GM19239 (cell line): ENCODE data around the gene PPP1R3C.

Experiments used
- DNase-seq: peaks from one replicate; pipeline ENCODE4 v3.0.0; 2011; ENCODE audit warnings: low spot score; ENCODE audit not compliant: insufficient read length
- FAIRE-seq: peaks from 2 replicates; lab custom pipeline; 2011; peaks lifted over from hg19 to GRCh38; lab: Jason Lieb, UNC

The PPP1R3C gene

GRCh38 chr10:91602868-91603568, 29.9 kb downstream of the PPP1R3C start:
- no peak for FAIRE-seq
- no peak for DNase-seq

- DNase-seq: no peak
- FAIRE-seq: no peak
Observed at GRCh38 chr10:91602449-91602848, 30.4 kb downstream of the PPP1R3C start.

- FAIRE-seq (no peak), DNase-seq (no peak)
Observed at GRCh38 chr10:91601212-91601611, 31.7 kb downstream of the PPP1R3C start.

- FAIRE-seq (no peak), DNase-seq (no peak)
Observed at GRCh38 chr10:91598211-91598977, 34.5 kb downstream of the PPP1R3C start.

- no peak for FAIRE-seq
- no peak for DNase-seq
Observed at GRCh38 chr10:91597197-91597881, 35.5 kb downstream of the PPP1R3C start.

GRCh38 chr10:91596825-91597196, 36.1 kb downstream of the PPP1R3C start:
- FAIRE-seq (no peak), DNase-seq (no peak)

GRCh38 chr10:91593834-91594233, 39.0 kb downstream of the PPP1R3C start:
- no peak for FAIRE-seq

GRCh38 chr10:91593366-91593765, 39.5 kb downstream of the PPP1R3C start:
- FAIRE-seq (no peak), DNase-seq (no peak)

More at GRCh38 chr10:91593834-91594233, 39.0 kb downstream of the PPP1R3C start:
- DNase-seq: no peak

- DNase-seq (no peak), FAIRE-seq (no peak)
Observed at GRCh38 chr10:91592266-91592975, 40.5 kb downstream of the PPP1R3C start.

- FAIRE-seq (no peak), DNase-seq (no peak)
Observed at GRCh38 chr10:91591797-91592174, 41.1 kb downstream of the PPP1R3C start.

- DNase-seq (no peak), FAIRE-seq (no peak)
Observed at GRCh38 chr10:91590904-91591796, 41.7 kb downstream of the PPP1R3C start.

- FAIRE-seq (no peak), DNase-seq (no peak)
Observed at GRCh38 chr10:91590142-91590903, 42.5 kb downstream of the PPP1R3C start.

- DNase-seq: no peak
- no peak for FAIRE-seq
Observed at GRCh38 chr10:91589658-91590035, 43.2 kb downstream of the PPP1R3C start.

- FAIRE-seq (no peak), DNase-seq (no peak)
Observed at GRCh38 chr10:91589015-91589657, 43.7 kb downstream of the PPP1R3C start.

GRCh38 chr10:91587710-91588638, 44.9 kb downstream of the PPP1R3C start:
- DNase-seq (no peak), FAIRE-seq (no peak)

- DNase-seq (no peak), FAIRE-seq (no peak)
Observed at GRCh38 chr10:91582153-91582554, 50.7 kb downstream of the PPP1R3C start.

- FAIRE-seq (no peak), DNase-seq (no peak)
Observed at GRCh38 chr10:91579329-91579985, 53.4 kb downstream of the PPP1R3C start.
